Retinal pigment epithelial cell (primary cell): ENCODE data around the gene HYLS1.
"Not testable (repeated sequence)": the region's sequence is repeated elsewhere in the genome, so short reads cannot be mapped to it uniquely, and the experiment has no call there.

Source experiments
- DNase-seq: peaks from one replicate; pipeline ENCODE4 v3.0.0-alpha.2; 2010; ENCODE audit warnings: low read depth
- H3K4me3 ChIP-seq: 2 replicates; pipeline ENCODE4 v1.5.1; 2011; ENCODE audit warnings: mild to moderate bottlenecking, low read length, control low read depth, moderate library complexity
- TF ChIP-seq, protein P1 (sequence below): conservative IDR thresholded peaks from 2 replicates; pipeline ENCODE4 v1.5.1; 2011; ENCODE audit warnings: low read depth, low read length, control low read depth, inconsistent platforms

The HYLS1 gene, protein sequence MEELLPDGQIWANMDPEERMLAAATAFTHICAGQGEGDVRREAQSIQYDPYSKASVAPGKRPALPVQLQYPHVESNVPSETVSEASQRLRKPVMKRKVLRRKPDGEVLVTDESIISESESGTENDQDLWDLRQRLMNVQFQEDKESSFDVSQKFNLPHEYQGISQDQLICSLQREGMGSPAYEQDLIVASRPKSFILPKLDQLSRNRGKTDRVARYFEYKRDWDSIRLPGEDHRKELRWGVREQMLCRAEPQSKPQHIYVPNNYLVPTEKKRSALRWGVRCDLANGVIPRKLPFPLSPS

DNA sequence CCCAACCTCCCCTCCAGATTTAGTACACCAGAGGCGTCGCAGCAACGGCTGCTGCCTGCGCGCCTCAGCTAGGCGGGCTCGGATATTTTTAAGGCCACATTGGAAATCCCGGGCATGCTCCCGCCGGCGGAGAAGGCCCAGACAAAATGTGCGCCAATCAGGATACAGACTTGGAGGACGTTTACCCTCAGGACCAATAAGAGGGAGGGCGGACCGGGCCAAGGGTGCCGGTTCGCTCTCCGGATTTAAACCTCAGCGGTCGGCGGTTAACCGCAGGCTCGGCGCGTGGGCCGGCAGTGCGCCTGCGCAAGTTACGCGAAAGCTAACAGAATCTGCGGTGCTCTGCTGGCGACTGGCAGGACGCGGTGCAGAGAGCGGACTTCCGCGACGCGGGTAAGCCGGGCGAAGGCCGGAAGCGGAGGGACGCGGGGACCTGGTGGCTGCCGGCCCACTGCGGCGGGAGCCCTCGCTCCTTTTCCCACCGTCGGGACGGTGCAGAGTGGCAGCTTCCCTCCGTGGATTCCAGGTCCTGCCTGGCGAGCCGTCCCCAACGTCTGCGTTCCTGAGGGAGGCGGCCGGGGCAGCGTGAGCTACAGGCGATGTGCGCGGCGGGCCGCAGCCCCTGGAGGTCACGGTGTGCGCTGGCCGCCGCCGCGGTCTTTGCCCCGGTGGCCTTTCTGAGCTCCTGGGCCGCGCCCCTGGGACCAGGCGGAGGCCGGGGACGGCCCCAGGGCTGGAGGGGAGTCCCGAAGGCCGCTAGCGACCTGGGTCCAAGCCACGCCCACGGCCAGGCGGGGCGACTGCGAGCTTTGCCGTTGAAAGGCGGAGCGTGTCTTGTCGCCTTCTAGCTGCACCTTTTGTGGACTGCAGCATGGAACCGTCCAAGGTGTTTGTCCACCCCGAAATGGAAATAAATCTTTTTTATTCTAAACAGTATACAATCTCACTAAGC is at the start of gene HYLS1:
Gene HYLS1 (plus strand): TSS at position 296 of the 952 bp plus-strand sequence. CDS start 11,701 bp downstream, outside the sequence.
- TF ChIP-seq, protein P1, sequence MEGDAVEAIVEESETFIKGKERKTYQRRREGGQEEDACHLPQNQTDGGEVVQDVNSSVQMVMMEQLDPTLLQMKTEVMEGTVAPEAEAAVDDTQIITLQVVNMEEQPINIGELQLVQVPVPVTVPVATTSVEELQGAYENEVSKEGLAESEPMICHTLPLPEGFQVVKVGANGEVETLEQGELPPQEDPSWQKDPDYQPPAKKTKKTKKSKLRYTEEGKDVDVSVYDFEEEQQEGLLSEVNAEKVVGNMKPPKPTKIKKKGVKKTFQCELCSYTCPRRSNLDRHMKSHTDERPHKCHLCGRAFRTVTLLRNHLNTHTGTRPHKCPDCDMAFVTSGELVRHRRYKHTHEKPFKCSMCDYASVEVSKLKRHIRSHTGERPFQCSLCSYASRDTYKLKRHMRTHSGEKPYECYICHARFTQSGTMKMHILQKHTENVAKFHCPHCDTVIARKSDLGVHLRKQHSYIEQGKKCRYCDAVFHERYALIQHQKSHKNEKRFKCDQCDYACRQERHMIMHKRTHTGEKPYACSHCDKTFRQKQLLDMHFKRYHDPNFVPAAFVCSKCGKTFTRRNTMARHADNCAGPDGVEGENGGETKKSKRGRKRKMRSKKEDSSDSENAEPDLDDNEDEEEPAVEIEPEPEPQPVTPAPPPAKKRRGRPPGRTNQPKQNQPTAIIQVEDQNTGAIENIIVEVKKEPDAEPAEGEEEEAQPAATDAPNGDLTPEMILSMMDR: peak; percentile 31
- peak within 1 kb of the TSS; percentile 75 for H3K4me3 ChIP-seq
- DNase-seq: peak; percentile 89

DNA sequence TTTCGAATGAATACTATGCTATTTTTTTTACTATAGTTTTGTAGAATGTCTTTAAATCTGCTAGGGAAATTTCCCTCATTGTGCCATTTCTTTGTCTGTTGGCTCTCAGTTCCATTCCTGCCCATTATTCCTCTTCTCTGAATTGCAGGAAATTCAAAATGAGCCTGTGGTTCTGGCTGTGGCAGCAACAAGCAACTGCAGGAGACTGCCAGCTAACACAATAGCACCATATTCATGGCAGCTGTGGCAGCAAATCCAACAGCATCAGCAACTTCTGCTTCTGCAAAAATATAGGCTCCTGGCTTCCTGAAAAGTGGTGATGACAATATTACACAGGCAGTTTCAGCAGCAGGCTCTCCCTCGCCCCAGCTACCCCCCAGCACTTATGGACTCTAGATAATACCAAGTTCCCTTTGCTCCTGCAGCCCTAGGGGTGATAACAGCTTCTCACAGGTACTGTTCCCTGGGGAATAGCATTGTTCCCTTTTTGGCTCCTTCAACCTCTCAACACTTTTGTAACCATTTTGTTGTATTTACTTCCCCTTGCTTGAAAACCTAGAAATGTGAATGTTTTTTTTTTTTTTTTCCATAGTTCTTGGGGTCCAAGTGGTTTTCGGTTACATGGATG is 45.0 kb upstream of the HYLS1 start:
- TF ChIP-seq, protein P1: no peak

DNA sequence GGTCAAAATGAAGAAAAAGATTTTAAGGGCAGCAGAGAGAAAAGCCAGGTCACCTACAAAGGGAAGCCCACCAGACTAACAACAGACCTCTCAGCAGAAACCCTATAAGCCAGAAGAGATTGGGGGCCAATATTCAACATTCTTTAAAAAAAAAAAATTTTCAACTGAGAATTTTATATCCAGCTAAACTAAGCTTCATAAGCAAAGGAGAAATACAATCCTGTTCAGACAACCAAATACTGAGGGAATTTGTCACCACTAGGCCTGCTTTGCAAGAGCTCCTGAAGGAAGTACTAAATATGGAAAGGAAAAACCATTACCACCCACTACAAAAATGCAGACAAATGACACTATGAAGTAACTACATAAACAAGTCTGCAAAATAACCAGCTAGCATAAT is 41.3 kb upstream of the HYLS1 start:
- no peak for DNase-seq
- no peak overlapping the region for H3K4me3 ChIP-seq
- TF ChIP-seq, protein P1: no peak

More for the DNA sequence above, 45.0 kb upstream of the HYLS1 start:
- H3K4me3 ChIP-seq: no peak overlapping the region
- no peak for DNase-seq

DNA sequence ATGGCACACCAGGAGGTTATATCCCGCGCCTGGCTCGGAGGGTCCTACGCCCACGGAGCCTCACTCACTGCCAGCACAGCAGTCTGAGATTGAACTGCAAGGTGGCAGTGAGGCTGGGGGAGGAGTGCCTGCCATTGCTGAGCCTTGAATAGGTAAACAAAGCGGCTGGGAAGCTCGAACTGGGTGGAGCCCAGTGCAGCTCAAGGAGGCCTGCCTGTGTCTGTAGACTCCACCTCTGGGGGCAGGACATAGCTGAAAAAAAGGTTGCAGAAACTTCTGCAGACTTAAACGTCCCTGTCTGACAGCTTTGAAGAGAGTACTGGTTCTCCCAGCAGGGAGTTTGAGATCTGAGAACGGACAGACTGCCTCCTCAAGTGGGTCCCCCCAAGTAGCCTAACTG is 29.8 kb upstream of the HYLS1 start:
- not testable (repeated sequence) for H3K4me3 ChIP-seq, DNase-seq

DNA sequence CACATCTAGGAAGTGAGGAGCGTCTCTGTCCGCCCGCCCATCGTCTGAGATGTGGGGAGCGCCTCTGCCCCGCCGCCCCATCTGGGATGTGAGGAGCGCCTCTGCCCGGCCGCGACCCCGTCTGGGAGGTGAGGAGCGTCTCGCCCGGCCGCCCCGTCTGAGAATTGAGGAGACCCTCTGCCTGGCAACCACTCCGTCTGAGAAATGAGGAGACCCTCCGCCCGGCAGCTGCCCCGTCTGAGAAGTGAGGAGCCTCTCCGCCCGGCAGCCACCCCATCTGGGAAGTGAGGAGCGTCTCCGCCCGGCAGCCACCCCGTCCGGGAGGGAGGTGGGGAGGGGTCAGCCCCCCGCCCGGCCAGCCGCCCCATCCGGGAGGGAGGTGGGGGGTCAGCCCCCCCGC is 24.7 kb upstream of the HYLS1 start:
- DNase-seq, H3K4me3 ChIP-seq: not testable (repeated sequence)

DNA sequence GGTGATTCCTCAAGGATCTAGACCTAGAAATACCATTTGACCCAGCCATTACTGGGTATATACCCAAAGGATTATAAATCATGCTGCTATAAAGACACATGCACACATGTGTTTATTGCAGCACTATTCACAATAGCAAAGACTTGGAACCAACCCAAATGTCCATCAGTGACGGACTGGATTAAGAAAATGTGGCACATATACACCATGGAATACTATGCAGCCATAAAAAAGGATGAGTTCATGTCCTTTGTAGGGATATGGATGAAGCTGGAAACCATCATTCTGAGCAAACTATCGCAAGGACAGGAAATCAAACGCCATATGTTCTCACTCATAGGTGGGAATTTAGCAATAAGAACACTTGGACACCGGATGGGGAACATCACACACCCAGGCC is 22.1 kb upstream of the HYLS1 start:
- not testable (repeated sequence) for H3K4me3 ChIP-seq, DNase-seq

DNA sequence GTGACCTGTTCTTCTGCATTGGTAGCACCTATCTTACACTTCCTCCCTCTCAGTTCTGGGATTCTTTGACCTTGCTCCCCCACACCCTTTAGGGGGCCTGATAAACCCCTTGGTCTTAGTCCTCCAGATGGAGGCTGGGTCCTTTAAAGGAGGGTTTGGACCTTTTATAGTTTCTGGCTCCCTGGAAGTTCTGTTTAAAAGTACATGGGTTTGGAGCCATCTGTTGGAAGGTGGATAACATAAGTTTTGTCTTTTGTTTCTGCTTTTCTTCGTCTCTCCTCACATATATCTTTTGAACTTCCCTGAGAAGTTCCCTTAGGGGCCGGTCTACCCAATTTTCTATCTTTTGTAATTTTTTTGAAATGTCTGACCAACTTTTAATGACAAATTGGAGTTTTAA is 17.9 kb upstream of the HYLS1 start:
- H3K4me3 ChIP-seq: no peak overlapping the region
- DNase-seq: no peak
- TF ChIP-seq, protein P1: no peak

DNA sequence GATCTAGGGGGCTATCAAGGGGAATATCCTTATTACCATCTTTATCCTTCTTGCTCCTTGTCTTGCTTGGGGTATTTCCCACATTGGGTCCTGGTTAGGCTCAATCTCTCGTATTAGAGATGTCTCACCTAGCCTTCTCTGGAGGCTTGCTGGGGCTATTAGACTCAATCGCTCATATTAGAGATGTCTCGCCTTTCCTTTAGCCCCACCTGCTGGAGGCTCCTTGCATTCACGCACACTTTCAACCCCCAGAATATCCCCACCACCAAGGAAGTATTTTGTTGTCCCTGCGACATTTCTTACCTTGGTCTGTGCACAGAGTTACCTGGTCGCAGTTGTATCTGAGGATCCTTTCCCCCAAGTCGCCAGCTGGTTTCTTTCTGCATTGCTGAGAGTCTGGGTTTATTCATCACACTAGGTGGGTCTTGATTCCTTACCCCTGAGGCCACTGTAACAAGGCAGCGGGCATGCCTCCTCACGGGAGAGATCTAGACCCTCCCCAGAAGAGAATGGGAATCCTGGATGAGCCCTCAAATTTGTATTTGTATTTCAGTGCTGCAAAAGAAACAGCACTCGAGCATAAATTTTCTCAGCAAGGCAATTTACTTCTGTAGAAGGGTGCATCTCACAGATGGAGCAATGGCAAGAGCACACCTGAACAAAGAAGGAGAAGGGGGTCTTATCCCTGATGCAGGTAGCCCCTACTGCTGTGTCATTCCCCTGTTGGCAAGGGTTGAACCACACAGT is 15.9 kb upstream of the HYLS1 start:
- no peak overlapping the region for H3K4me3 ChIP-seq
- TF ChIP-seq, protein P1: peak; percentile 76
- peak; percentile 2 for DNase-seq
